SK-N-MC (cell line): ENCODE data around the gene RPS6KA5.

Source experiments
- EZH2 ChIP-seq: fragments of 200-600 bp; sonication (generic); IDR thresholded peaks from one replicate; pipeline ENCODE4 v1.6.1; 2017; ENCODE audit warnings: antibody characterized with exemption
- POLR2AphosphoS5 ChIP-seq: IDR thresholded peaks from 2 replicates; pipeline ENCODE4 v1.6.1; 2012; ENCODE audit warnings: mild to moderate bottlenecking, low read depth, low read length, borderline replicate concordance

GRCh38 chr14:90936757-90937440, 123.5 kb downstream of the RPS6KA5 start:
- TF ChIP-seq EZH2 (no peak), POLR2AphosphoS5 (no peak)
